Fibroblast of skin of right quadriceps (primary cell): ENCODE results near the gene PPM1B.
"Not testable (repeated sequence)": the region's sequence is repeated elsewhere in the genome, so short reads cannot be mapped to it uniquely, and the experiment has no call there.

Experiments
- DNase-seq: peaks from one replicate; pipeline ENCODE4 v3.0.0-alpha.2; 2013

The PPM1B gene

DNA sequence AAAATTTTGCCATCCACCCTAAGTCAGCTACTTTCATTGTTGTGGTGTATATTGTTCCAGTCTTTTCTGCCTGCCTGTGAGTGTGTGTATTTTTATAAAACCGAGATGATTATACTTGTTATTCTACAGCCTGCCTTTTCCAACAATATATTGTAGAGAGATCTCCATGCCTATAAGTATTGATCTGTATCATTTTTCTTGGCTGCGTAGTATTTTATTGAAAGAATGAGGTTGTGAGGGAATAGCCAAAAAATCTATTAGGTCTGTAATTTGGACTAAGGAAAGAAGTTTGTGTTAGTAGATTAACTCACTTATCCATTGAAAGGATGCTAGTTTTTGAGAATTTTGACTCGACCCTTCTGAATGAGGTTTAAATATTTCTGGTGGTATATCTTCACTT is 34.9 kb downstream of the PPM1B start:
- no peak for DNase-seq

GRCh38 chr2:44205169-44205568 is 36.5 kb downstream of the PPM1B start:
- DNase-seq = no peak

DNA sequence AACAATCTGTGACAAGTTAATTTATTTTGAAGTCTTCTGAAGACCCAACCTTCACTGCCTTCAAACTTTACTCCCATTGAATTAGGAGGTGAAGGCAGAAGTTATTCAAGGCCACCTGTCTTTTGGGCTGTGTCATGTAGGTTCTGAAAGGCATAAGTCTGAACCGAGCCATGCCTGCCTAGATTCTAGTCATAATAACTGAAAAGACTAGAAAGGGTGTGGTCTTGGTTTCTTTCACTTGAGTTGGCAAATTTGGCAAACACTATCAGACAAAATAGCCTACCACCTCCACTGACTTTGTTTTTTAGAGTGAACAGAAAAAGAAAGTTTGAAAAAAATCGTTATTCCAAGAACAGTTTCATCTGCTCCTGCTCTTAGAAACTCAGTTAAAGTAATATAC is 38.4 kb downstream of the PPM1B start:
- no peak for DNase-seq

DNA sequence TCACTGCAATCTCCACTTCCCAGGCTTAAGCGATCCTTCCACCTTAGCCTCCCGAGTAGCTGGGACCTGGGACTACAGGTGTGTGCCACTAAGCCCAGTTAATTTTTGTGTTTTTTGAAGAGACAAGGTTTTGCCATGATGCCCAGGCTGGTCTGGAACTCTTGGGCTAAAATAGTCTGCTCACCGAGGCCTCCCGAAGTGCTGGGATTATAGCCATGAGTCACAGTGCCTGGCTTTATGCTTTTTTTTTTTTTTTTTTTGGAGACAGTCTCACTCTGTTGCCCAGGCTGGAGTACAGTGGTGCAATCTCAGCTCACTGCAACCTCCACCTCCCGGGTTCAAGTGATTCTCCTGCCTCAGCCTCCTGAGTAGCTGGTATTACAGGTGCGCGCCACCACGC is 39.0 kb downstream of the PPM1B start:
- not testable (repeated sequence) for DNase-seq

DNA sequence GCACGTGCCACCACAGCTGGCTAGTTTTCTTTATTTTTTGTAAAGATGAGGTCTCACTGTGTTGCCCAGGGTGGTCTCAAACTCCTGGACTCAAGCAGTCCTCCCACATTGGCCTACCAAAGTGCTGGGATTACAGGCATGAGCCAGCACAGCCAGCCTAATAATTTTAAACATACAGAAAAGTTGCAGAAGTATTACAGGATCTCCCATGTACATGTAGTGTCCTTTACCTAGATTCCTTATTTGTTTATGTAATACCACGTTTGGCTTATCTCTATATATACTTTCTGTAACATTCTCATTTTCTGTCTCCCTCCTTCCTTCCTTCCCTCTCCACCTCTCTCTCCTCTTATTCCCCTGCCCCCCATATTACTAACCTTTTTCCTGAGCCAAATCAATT is 41.7 kb downstream of the PPM1B start:
- no peak for DNase-seq

- DNase-seq = no peak
Measured at GRCh38 chr2:44211183-44211582, 42.5 kb downstream of the PPM1B start.

DNA sequence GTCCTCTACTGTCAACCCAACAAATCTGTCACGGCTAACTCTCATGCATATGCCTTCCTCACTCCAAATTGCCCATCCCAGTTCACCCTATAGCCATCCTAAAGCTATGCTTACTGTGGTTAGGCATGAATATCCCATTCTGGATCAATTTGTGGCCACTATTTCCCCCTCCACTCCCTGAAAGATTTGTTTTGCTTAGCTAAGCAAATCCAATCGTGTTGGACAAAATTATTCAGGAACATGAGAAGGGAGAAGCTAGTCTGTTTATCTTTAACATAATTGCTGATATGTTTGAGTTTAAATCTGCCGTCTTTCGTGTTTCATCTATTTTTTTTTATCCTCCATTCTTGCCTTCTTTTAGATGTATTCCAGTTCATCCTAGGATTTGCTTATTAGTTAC is 43.6 kb downstream of the PPM1B start:
- no peak for DNase-seq

DNA sequence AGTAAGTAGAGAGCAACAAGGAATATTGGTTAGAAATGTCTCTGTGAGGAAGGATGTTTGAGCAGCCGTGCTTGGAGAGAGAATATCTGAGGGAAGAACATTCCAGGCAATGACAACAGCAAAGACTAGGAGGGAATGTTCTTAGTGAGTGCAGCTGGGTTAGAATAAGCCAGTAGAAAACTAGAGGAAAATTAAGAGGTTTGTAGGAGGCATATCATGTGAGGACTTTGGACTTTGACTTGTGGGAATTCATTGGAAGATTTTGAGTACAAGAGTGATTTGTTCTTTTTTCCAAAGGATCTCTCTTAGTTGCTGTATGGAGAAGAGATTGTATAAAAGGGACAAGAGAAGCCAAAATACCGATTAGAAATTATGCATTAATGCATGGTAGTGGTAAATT is 47.2 kb downstream of the PPM1B start:
- DNase-seq = no peak

DNA sequence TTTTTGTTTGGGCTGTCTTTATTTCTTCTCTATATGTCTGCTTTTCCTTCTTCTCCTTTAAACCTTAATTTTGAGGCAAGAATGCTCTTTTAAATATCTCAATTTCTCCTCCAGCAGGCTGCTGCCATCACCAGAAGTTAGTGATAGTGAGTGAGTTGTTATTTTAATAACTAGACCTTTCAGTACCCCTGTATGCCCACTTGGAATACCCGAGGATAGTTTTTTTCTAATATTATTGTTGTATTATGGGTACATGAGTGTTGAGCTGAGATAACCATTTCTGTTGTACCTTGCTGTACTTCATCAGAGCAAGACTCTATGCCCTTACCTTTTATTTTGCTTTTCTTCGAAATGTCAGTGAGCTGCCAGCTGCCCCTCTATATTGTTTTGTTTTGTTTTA is 50.1 kb downstream of the PPM1B start:
- DNase-seq = no peak

- DNase-seq = no peak
Measured at GRCh38 chr2:44226753-44227152, 58.1 kb downstream of the PPM1B start.

- DNase-seq = no peak
Measured at GRCh38 chr2:44230378-44230777, 61.7 kb downstream of the PPM1B start.

DNA sequence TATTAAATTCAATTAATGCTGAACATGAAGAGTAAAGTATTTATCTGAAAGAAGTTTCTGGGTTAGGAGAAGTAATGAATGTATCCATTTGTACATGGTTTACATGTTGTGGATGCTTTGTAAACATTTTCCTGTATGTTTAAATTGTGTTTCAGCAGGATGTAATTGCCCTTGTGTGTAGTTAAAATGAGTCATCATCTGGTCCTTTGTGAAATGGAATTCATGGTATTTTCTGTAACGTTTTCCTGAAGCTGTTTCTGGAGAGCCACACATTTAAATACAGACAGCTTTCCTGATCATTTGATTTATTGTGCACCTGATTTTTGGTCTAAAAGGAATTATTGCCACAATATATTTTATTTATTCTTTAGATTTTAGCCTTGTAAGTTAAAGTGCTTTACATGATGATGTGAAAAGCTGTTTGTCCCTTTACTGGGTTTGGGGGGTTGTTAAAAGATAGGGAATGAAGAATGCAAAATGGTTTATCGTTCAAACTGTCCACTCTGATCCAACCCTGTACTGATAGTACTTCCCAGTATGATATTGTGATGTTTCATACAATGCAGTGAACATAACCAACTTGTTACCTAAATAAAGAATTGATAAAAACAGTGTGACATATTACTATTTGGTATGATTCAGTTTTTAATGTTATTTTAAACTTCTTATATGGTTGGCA is 64.9 kb downstream of the PPM1B start:
- DNase-seq = peak; percentile 77

DNA sequence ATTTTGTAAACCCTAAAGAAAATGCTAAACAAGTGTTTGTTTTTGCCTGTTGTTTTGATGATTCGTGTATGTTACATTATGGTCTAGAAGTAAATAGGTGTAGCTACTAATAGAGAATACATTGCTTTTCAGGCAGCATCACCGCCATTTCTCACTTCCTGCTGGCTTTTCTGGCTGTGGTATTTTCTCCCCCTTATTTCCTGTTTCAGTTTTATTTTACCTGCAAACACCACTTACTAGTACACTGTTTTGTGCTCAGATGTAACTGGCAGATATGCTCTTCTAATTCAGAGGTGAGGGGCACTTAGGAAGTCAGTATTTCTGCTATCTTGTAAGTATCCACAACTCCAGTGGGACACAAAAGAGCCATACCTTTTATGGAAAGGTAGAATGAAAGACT is 68.5 kb downstream of the PPM1B start:
- no peak for DNase-seq

GRCh38 chr2:44242904-44243303 is 74.2 kb downstream of the PPM1B start:
- DNase-seq = no peak

GRCh38 chr2:44244135-44244871 is 75.6 kb downstream of the PPM1B start:
- DNase-seq = peak; percentile 61

DNA sequence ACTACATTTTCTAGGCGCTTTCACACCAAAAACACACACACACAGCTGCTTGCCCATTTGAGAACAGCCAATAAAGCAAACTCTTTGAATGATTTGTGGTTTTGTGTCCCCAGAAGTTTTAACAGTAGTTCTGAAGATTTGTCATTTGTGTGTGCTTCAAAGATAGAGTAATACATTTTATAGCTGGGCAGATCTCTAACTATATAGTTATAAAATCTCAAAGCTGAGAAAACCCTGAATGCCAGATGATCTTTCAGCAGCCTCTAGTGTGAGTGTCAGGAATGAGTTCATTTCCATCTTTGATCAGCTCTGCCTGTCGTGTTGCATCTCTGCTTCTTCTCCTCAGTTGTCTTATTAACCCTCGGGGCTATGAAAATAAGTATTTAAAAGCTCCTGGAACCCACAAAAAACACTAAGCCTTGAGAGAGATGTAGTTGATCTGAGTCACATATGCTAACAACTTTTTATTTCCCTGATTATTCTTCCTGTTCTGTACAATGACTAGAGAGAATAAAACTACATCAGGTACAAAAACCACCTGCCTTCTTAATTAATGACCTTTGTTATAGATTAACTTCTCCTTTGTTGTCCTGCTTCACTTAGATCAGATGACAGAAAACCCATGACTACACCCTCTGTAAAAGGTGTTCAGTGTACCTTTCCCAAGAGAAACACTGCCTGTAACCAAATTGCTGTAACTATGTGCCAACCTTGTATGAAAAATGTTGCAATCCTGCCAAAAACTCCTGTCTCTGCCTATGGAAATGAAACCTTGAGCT is 76.6 kb downstream of the PPM1B start:
- no peak for DNase-seq

DNA sequence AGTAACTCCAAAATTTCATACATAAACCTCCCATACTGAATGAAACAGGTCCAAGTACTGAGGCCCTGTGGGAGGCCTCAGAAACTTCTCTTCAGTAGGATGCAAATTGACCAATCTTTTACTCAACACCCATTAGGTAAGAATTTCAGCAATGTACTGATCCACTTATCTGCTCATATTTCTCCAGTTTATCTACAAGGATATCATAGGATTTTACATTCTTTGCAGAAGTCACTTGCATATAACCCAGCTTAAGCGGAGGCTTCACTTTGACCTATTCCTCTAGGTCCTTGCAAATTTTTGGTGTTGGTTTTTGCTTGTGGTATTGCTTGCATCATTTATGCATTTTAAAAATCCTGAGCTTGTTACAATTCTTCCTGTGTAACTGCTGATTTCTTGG is 77.8 kb downstream of the PPM1B start:
- DNase-seq = peak; percentile 20

DNA sequence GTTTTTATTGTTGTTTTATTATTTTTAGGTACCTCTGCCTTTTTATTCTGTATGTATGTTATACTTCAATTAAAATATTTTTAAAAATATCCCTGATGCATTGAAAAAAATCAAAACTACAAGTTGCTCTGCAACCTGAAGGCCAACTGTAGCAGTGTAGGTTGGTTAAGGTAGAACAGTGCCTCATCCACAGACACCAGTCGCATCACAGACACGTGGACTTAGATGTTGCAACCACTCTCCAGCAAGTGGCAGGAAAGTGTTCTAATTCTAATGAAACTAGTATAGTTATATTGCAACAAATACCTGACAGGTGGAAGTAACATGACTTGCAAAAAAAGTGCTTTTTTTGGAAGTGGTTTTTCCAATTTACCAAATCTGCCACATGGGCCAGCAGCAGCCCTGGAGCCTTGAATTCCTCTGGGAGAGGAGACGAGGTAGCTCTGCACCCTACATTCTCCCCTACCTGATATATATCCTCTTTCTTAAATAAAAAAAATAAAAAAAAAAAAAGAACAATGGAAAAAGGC is 78.2 kb downstream of the PPM1B start:
- DNase-seq = no peak

GRCh38 chr2:44247924-44248323 is 79.2 kb downstream of the PPM1B start:
- DNase-seq = no peak

DNA sequence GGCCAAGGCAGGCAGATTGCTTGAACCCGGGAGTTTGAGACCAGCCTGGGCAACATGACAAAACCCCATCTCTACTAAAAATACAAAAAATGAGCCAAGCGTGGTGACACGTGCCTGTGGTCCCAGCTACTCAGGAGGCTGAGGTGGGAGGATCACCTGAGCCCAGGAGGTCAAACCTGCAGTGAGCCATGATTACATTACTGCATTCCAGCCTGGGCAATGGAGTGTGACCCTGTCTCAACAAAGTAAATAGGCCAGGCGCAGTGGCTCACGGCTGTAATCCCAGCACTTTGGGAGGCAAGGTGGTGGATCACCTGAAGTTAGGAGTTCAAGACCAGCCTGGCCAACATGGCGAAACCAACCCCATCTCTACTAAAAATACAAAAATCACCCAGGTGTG is 80.6 kb downstream of the PPM1B start:
- not testable (repeated sequence) for DNase-seq

DNA sequence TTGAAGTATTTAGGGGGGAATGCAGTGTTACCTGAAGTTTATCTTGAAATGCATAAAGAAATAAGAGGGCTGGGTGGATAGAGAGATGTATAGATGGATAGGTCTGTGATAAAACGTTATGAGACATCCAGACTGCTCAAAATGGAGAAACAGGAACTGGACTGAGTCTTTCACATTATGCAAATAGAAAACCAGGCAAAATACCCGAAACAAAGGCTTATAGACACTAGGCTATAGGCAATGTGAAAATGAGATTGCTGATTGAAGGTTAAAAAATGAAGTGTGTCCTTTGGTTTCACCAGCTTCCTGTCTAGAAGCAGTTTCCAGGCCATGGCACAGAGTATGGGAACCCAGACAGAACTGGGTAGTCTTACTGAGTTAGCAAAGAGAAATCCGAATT is 81.7 kb downstream of the PPM1B start:
- no peak for DNase-seq

DNA sequence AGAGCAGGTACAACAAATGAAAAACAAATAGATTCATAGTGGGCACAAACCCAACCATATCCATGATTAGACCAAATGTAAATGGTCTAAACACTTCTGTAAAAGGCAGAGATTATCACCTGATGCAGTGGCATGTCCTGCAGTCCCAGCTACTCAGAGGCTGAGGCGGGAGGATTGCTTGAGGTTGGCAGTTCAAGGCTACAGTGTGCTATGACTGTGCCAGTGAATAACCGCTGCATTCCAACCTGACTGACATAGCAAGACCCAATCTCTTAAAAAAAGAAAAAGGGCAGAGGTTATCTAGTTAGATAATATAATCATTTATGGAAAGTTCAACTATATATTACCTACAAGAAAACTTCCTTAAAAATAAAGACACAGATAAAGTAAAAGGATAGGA is 85.3 kb downstream of the PPM1B start:
- DNase-seq = no peak

DNA sequence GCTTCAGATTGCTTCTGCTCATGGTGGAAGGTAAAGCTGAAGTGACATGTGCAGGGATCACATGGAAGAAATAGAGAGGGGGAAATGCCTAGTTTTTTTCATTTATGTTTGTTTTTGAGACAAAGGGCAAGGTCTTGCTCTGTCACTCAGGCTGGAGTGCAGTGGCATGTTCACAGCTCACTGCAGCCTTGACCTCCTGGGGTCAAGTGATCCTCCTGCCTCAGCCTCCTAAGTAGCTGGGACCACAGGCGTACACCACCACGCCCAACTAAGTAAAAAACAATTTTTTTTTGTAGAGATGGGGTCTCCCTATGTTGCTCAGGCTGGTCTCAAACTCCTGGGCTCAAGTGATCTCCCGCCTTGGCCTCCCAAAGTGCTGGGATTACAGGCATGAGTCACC is 87.0 kb downstream of the PPM1B start:
- not testable (repeated sequence) for DNase-seq

DNA sequence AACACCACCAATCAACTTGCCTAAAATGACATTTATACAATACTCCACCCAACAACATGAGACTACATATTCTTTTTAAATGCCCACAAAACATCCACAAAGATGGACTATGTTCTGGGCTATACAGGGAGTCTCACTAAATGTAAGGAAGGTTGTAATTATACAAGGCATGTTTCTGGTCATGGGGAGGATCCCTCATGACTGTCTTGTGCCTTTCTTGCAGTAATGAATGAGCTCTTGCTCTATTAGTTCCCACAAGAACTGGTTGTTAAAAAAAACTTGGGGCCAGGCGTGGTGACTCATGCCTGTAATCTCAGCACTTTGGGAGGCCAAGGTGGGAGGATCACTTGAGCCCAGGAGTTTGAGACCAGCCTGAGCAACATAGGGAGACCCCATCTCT is 89.1 kb downstream of the PPM1B start:
- not testable (repeated sequence) for DNase-seq
